ENCODE data around the gene TMEM8B.

Gene TMEM8B

DNA sequence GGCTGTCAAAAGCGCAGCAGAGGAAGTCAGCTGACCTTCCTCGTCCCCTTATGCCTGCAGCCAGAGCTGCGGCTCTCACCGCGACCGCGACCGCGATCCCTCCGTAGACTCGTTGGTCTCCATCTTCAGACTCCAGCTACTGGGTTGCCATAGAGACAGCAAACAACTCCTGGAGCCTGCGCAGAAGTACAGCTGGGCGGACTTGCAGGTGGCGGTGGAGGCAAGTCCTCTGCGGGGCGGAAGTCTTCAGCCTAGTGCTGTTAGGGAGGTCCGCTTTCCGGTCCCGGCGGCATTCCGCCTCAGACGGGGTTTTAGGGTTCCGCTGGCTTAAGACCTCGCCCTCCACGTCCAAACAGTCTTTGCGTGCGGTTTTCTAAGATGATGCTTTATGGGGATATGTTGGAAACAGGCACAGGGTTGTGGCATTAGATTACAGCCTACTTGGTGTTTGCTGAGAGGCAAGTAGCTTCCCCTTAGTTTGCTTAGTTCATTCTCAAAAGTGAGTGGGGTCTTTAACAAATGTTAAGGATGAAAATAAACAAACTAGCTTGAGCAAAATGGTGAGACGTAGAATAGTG is 16.9 kb upstream of the TMEM8B start, which contains the start of gene SPAG8:
Gene SPAG8, minus strand, starts transcription at position 238 of the 578 bp plus-strand sequence. Its CDS starts 115 bp downstream, at position 123.
- peak; percentile 94 to 97 for DNase-seq

DNA sequence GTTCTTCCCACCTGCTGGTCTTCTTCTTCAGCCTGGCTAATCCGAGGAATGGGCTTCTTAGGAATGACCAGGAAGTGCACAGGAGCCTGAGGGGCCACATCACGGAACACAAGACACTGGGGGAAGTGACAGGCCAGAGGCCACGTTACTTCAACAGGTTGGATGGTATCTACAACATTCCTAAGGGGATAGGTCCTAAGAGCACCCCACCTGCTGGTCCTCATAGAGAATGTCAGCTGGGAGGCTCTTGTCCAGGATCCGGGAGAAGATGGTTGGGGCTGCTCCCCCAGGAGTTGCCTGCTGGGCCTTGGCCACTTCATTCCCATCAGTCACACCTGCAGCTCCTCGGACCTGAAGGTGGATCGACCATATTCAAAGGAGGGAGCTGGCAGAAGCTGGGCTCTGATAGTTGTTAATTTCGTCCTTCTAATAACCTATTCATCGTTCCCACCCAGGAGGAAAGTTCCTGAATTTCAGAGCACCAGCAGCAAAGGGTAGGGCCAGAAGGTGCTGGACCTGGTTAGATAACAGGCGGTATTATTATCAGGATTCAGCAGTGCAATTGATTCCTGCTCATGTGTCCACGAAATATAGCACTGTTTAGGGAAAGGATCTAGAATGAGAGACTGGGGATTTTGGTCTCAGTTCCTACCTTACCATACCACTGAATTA is 15.5 kb upstream of the TMEM8B start:
- DNase-seq = no peak

DNA sequence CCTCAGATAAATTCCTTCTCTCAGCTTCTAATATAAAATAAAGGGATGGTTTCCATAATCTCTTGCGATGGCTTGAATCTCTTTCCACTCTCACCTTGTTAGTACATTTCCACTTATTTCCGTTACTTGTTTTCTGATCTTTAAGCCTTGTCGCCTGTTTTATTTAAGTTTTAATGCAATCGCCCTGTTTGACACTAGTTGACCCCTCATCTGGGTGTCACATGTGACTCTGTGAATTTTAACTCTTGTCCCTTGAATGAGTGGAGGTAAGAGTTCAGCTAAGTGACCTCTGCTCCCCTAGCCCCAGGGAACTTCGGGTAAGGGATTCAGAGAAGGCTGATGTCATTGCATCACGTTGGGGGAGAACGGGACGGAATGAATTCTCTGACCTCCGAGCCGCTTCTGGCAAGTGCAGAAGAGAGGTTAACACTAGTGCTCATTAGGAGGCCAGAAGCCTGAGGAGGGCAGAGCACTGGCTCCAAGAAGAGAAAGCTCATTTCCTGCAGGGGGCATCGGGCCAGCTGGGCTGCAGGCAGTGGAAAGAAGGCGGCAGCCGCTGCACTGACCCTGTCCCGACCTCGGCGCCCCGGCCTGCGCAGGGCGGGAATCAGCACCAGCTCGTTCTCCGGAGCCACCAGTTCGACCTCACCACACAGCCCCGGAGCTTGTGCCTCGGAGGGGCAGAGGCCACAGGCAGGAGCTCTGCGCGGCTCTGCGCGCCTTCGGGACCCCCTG is 14.8 kb upstream of the TMEM8B start:
- peak; percentile 64 to 67 for DNase-seq

DNA sequence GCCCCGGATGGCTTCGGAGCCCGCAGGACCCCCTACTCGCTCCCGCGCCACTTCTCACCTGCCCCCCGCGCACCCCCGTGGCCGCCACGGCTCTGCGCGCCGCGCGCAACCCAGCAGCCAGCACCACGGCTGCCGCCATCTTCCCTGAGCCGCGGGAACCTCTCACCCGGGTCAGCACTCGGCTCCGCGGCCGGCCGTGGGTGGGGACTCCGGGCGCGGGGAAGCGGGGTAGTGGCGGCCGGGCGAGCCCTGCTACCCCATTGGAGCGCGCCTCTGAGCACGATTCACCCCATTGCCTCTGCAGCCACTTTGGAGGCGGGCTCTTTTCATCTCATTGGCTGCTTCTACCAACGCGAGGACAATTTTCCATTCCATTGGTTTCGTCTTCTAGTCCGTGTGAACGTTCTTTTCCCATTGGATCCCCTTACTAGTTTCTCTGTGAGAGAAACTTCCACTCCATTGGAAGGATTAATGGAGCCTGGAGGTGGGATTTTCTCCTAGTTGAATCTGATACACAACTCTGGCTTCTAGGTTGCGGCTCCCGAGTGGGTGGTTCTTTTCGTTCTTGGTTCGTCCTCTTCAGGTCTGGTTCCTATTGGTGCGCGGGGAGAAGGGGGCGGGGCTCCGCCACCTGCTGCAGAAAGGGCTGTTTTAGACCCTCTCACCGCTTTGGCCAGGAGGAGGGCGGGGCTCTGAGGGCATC is 14.0 kb upstream of the TMEM8B start, which contains the start of gene HINT2:
Gene HINT2, minus strand, starts transcription at position 202 of the 703 bp plus-strand sequence. Its CDS starts 63 bp downstream, at position 139.
- peak; percentile 98 to 99 for DNase-seq

DNA sequence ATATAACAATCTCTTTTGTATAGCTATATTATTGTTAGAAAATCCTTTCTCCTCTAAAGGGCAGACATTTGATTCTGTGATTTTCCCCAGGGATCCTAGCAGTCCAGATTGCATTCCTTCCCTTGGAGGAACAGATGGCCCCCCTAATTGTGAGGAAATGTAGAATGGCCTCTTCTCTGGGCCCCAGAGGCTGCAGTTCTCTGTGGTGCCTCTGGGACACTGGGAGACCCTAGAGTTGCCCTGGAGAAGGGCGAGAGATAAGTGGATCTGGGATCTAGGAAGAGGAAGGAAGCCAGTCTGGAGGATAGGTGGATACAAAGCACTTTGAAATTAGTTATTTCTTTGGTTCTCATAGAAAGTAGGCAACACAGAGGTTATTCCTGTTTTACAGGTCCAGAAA is 12.3 kb upstream of the TMEM8B start:
- DNase-seq = no peak

DNA sequence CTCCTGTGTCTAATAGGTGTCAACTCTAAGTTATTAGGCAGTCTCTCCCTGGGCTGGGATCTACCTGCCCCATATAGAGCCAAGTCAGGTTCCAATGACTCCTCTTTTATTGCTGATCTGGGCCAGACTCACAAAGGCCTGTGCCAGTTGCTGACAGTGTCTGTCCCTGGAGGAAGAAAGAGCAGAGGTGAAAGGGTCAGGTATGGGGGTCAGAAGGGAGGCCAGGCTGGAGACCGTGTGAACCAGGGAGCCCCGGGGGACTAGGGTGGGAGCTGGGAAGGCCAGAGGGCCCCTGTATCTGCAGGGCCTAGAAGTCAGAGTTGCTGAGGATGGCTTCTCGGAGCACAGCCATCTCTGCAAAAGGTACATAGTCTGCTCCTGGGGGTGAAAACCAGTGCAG is 10.7 kb upstream of the TMEM8B start:
- no peak for DNase-seq

DNA sequence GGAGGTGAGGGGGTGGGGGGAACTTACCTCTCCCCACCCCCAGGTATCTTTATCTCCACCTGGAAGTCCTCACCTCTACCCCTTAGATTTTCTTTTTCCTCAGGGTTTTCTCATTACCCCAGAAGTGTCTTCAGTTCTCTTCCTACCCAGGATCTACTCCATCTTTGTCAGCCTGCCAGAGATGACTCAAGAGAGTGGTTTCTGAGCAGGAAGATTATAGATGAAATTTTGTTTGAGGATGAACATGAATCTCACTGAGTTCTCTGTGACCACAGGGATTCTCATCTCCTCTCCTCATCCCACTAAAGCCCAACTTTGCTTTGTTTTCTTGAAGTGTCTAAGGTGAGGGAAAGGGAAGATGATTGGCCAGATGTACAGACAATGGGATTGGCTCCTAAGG is 9.0 kb upstream of the TMEM8B start:
- DNase-seq = no peak

DNA sequence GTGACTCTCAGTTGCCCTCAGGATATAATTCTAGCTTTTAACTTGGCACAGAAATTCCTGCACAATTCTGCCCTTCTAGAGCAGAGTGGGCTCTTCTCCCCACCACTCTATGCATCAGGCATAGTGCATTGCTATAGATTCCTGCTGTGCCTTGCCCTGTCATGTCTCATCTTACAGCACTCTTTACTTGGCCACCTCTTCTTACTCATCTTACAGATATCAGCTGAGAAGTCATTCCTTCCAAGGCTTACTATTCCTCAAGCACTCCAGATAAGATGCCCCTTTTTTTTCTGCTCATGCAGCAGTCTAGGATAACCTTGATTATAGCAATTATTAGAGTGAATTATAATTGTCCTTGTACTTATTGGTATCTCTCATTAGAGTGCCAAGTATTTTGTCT is 6.1 kb upstream of the TMEM8B start:
- DNase-seq = no peak

DNA sequence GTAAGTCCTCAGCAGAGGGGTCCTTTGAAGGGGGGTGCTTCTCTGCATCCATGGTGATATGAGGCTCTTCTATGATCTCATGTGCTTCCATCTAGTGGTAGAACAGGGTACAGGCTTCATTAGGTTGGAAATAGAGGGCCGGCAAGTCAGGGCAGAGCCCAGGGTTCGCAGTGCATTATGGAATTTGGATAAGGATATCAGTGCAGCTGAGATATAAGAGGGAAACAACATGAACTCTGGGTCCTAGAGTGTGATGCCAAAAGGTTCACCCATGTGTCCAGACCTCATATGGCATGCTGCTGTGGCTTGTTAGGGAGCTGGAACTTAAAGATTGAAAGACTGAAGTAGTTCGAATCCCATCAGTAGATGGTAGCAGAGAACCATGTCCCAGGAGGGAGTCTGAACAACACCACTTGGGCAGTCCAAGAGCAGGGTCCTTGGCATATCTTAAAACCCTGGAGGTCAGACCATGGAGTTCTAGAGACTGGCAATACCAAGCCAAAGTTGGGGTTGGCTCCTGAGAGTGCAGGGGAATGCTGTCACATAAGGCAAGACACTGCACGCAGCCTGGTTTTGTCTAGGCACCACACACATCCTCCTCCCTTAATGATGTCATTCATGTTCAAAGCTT is 2.8 kb upstream of the TMEM8B start:
- DNase-seq = peak; percentile 60 to 70

DNA sequence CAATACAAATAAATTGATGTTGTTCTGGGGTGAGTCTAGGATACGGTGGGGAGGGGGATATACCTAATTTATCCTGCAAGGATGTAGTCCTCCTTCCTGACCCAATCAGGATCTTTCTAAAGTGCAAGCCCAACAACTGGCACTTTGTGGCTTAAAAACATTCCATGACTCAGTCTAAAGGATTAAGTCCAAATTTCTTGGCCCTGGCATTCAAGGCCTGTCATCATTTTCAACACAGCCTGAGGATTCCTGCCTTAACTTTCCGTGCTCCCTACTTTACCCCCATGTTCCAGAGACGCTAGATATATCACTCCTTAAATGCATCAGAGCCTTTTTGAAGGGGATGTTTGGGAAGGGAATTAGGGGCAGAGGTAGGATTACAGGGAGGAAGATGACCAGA is 1.5 kb upstream of the TMEM8B start:
- DNase-seq = no peak

DNA sequence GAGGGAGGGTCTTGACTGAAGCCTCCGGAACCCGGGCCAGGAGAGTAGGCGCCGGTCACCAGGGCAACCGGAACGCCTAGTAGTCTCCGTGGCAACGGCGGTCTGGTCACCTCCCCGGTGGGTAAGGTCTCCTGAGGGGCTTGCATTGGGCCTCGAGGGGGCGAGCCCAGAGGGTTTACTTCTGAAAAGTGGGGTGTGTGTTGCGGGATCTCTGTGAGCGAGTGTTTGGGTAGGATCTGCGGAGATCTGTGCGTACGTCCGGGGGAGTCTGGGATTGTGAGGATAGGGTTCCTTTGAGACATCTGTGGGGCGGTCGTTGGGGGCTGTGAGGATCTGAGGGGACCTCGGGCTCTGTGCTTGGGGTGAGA is 328 bp upstream of the TMEM8B start, which contains the start of gene FAM221B:
Gene FAM221B, minus strand, starts transcription at position 17 of the 368 bp plus-strand sequence. CDS start 2,571 bp downstream, outside the sequence.
- DNase-seq = no peak

DNA sequence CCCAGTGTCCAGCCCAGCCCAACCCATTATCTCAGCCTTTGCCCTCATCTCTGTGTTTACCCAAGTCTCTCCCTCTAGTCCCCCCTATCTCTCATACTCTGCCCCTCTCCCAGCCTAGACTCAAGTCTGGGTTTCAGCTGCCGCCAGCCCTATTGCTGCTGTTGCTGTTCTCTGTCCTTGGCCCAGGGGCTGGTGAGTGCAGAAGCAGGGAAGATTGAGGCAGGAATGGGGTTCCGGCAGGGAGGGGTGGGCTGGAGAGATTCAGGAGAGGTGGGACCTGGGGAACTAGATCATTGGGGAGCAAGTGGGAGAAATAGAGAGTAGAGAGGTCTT is 702 bp downstream of the TMEM8B start:
- DNase-seq = no peak

DNA sequence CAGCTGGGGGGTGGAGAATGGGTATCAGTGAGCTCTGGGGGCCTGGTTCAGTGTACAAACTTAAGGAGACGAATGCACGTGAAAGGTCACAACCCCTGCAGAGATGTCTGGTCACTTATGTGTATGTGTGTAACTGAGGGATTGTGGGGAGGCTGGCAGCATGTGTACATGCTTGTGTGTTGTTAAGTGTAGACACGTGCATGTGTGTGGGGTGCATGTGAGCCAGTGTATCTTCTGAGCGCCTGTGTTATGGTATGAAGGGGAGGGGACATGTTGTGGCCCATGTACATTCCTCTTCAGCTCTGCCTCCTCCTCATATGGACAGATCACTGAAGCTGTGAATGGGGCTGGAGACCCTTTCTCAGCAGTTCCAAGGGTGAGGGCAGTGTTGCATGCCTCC is 2.0 kb downstream of the TMEM8B start:
- no peak for DNase-seq

DNA sequence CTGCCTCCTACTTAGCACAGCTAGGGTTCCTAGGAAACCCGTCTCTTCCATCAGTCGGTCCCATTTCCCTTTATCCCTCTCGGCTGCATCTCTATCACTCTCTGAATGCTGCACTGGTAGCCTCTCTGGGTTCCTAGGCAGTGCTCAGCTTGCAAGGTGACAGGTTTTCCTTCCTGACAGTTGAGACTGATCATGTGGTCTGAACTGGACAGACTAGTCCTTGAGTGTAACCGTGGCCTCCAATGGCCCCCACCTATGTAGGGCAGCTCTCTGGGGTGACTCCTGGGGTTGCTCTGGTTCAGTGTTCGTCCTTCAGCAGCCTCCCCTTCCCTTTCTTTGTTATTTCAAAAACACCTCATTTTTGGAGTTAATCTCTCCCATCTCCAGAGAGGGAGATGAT is 3.8 kb downstream of the TMEM8B start:
- DNase-seq = no peak

DNA sequence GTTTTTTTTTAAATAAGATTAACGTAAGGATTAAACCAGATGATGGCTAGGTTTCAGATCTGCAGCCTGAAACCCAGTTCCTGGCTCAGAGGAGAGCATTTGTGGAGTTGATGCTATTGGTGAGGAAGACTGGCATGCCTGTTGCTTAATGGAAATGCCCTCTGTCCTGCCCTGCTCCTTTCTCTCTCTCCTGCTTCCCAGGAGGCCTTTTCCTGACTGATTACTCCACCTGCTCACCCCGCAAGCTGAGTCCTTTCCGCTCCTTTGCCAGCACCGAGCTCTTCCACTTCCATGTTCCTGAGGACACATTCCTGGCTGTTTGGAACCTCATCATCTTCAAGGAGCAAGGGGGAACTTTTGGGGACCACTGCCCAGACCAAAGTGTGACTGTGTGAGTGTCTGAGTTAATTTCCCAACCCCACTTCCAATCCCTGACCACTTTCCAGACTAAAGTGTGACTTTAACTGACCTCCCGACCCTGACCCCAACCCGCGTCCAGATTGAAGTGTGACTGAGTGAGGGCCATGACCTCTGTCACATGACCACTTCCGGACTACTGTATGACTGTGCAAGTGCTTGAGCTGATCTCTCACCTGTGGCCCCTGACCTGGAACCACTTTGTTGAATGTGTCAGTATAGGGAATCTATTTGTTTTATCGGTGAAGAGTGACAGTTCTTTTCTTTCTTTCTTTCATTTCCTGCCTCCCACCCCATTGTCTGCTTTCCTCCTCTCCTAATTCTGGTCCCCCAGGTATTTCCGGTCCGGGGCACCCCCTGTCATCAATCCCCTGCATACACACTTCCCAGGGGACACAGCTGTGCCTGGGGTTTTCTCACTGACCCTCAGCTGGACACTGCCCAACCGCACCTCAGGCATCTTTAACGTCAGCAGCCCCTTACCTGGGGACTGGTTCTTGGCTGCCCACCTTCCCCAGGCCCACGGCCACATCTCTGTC is 5.5 kb downstream of the TMEM8B start:
- no peak for DNase-seq

DNA sequence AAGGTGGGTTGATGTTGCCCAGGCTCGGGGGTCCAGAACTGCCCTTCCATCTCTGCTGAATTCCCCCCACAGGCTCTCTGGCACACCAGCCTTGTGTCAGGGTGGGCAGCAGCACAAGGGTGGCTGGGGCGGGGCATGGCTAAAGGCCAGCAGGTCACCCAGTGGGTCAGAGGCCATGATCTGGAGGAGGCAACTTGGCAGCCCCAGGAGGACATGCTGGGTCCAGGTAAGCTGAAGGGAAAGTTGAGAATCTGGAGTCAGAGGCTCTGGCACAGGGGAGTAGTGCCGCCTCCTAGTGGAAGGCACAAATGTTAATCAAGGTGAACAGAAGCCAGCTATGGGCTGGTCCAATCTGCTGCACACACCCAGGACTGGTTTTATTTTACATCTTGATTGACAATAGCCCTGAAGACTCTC is 6.2 kb downstream of the TMEM8B start:
- no peak for DNase-seq

DNA sequence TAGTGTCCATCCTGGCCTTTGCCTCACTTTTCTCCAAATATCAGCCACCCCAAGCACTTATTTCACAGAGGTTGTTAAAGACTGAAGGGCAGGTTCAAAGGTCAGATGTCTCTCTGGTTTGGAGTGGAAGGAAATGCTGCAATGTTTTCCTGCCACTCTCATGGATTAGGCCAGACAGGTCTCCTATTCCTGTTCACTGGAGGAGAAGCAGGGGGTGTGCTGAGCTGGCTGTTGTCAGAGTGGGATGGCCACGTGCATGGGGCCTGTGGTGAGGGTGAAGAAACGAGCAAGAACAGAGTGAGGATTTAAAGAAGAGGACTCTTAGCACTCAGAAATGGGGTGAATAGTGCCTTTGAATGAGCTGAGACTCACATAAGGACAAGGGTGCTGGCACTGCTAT is 6.7 kb downstream of the TMEM8B start:
- DNase-seq = no peak

DNA sequence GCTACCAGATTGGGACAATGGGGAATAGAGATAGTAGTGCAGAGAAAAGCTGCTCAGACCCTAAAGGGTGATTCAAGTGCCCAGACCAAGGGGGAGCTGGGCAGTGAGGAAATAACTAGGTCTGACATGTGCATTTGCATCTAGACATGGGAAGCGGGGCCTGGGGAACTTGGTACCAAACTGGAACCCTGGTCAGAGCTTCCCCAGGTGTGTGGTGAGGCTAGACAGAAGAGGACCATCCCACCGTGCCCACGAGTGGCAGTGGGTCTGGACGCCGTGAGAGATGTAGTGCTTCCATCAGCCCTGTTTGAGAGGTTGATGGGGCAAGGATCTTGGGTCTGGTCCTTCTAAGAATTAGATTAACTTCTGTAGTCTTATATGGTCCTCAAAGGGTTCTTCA is 7.6 kb downstream of the TMEM8B start:
- DNase-seq = no peak

DNA sequence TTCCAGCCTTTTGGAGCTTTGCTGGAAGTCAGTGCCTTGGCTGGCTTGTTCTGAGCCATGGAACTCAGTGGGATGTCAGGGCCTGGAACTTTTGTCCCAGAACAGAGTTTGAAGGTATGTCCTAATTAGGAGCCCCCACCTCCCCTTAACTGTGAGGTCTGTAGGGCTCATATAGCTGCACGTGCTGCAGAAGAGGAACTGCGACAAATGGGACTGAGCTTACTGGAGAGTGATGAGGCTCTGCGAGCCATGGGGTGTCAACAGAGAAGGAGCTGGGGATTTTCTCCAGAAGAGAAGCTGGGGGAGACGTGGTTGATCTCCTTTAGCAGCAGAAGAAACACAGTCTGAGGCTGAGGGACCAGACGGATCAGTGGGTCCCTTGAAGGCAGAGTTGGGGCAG is 10.9 kb downstream of the TMEM8B start:
- DNase-seq = no peak

DNA sequence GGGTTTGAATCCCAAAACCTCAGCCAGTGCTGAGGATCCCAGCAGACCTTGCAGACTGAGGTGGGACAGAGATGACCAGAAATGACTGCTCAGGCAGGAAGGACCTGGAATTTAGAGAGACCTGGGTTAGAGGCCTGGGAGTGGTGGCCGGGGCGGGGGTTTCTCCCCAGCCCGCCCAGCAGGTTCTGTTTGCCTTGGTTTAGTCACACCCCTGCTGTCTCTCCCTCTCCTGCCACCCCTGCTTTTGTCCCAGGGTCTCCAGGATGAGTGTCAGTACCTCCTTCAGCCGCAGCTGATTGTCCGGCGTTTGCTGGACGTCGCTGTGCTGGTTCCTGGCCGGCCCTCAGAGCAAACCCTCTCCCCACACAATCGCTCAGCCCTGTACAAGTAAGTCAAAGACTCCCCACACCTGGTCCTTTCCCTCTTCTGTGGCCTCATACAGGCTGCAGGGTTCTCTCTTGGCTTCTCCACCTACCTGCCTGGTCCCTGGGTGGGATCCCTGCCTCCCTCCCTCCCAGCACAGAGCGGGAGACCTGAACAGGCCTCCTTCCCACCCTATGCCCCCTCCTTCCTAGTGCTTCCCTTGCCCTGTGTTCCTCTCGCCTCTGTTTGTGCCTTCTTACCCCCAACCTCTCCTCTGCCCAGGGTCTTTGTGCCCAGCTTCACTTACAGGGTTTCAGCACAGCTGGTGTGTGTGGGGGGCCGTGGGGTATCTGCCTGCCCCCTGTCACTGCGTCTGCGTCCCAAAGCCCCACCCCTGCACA is 12.0 kb downstream of the TMEM8B start:
- no peak for DNase-seq

DNA sequence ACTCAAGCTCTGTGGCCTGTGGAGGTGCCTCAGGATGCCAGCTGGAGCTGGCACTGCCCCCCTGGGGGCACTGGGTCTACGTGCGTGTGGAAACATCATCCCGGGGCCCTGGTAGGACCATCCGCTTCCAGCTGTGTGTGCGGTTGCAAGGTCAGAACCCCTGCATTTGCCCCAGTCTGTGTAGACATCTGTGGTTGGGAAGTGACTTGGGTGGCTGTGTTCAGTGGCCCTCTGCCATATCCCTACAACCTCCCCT is 12.5 kb downstream of the TMEM8B start:
- no peak for DNase-seq

Measured in inflammatory macrophage (primary cell).